Neutrophil (primary cell): ENCODE measurements around the gene CCDC191.

Experiments
- H3K27ac ChIP-seq: fragments of 200-600 bp; sonication (generic); 2 replicates; pipeline ENCODE4 v1.5.1; 2016; ENCODE audit warnings: mild to moderate bottlenecking, moderate library complexity
- H3K27me3 ChIP-seq: fragments of 200-600 bp; sonication (generic); 2 replicates; pipeline ENCODE4 v1.6.0; 2016; ENCODE audit warnings: mild to moderate bottlenecking
- H3K36me3 ChIP-seq: fragments of 200-600 bp; sonication (generic); 2 replicates; pipeline ENCODE4 v1.5.1; 2017
- H3K4me1 ChIP-seq, 2 experiments: fragments of 200-600 bp in 1 of 2; sonication (generic) in 1 of 2; 1 replicate in 1 of 2; 2 replicates in 1 of 2; pipeline versions ENCODE4 v1.5.1 to v1.6.1; 2013 to 2016; ENCODE audit warnings: low read depth in 1 of 2, low read length in 1 of 2, mild to moderate bottlenecking in 1 of 2, moderate library complexity in 1 of 2; ENCODE audit not compliant: control insufficient read depth in 1 of 2, insufficient read depth in 1 of 2
- H3K4me3 ChIP-seq, 2 experiments: fragments of 200-600 bp in 1 of 2; sonication (generic) in 1 of 2; 1 replicate in 1 of 2; 2 replicates in 1 of 2; pipeline ENCODE4 v1.5.1; 2013 to 2016; ENCODE audit warnings: low read depth in 1 of 2, low read length in 1 of 2, mild to moderate bottlenecking in 1 of 2, moderate library complexity in 1 of 2
- H3K9me3 ChIP-seq: fragments of 200-600 bp; sonication (generic); 2 replicates; pipeline ENCODE4 v1.5.1; 2016
- TF ChIP-seq, protein P1 (sequence below): fragments of 200-600 bp; sonication (generic); IDR thresholded peaks from 2 replicates; pipeline ENCODE4 v1.5.1; 2016; ENCODE audit warnings: antibody characterized with exemption

The CCDC191 gene, protein sequence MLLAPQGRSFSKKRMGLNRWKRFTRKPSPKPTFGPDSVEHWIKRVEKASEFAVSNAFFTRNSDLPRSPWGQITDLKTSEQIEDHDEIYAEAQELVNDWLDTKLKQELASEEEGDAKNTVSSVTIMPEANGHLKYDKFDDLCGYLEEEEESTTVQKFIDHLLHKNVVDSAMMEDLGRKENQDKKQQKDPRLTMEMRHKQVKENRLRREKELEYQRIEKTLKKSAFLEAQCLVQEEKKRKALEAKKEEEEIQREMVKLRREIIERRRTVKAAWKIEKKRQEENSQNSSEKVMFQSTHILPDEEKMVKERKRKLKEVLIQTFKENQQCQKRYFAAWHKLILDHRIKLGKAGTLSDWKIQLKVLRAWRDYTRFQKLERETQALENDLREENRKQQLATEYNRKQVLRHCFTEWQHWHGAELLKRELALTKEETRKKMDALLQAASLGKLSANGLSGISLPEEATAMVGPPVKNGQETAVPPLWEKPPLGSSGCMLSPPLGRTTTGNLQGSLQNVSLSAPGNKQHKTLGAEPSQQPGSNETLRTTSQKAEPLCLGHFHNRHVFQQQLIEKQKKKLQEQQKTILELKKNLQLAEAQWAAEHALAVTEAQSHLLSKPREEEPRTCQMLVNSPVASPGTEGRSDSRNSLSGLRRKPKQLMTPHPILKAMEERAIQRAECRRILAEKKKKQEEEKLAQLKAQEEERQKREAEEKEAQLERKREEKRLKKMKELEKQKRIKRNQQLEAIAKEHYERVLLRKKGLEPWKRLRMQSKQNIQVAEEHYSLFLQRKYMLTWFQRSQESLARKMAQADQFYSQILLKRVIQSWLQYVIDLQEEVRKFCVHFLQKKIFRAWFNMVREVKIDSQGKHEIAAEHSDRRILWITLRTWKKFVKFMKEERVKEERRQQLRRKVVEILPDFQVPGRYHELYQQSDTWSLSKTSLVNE

DNA sequence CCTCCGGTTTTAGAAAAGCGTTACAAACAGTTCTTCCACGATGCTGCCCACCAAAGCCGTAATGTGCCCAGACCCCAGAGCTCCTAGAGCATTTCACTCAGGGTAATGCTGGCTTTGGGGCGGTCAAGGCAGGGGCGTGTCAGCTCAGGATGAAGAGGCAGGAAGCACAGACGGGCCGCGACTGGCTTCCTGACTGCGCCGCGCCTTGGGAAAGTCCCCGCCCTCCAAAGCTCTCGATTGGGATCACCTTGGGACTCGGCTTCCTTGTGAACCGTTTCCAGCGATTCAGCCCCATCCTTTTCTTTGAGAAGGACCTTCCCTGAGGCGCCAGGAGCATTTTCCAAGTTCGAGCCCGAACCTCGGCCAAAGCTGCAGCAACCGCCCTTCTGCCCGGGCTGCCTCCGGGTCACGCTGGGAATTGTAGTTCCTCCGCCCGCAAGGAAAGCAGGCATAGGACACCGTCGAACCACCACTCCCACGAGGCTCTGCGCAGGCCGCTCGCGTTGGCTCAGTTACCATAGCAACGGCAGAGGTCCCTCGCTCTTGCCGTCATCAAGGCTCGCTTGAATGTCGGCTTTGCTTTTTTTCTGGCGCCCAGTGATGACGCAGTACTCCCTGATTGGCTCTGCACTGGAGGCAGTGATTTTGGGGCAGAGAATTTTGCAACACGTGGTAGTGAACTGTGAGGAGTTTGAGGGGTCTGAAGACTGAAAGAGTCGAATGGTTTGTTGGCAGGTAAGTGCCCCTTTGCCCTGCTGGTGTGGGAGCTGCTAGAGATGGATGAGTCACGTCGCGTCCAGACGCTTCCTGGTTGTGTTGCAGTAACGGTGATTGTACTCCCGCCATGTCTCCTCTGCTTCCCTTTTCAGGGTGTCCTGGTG lies at the start of gene CCDC191, which contains the start of gene QTRT2:
Gene CCDC191 (minus strand): TSS at position 397 of the 881 bp plus-strand sequence. CDS start 60 bp downstream, at position 337.
Gene QTRT2 (plus strand): TSS at position 608 of the 881 bp plus-strand sequence. CDS start 8,521 bp downstream, outside the sequence.
- H3K27ac ChIP-seq: peak within 1 kb of the TSS; percentile 80
- no peaks in the 10 kb centered on the region for H3K9me3 ChIP-seq
- H3K4me1 ChIP-seq: peaks cover 19 to 26% of the 10 kb centered on the region in 2 experiments
- peak within 1 kb of the TSS; percentile 79 to 100 for H3K4me3 ChIP-seq
- H3K36me3 ChIP-seq: no peaks in the 10 kb centered on the region
- TF ChIP-seq, protein P1, sequence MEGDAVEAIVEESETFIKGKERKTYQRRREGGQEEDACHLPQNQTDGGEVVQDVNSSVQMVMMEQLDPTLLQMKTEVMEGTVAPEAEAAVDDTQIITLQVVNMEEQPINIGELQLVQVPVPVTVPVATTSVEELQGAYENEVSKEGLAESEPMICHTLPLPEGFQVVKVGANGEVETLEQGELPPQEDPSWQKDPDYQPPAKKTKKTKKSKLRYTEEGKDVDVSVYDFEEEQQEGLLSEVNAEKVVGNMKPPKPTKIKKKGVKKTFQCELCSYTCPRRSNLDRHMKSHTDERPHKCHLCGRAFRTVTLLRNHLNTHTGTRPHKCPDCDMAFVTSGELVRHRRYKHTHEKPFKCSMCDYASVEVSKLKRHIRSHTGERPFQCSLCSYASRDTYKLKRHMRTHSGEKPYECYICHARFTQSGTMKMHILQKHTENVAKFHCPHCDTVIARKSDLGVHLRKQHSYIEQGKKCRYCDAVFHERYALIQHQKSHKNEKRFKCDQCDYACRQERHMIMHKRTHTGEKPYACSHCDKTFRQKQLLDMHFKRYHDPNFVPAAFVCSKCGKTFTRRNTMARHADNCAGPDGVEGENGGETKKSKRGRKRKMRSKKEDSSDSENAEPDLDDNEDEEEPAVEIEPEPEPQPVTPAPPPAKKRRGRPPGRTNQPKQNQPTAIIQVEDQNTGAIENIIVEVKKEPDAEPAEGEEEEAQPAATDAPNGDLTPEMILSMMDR: no peak
- H3K27me3 ChIP-seq: no peaks in the 10 kb centered on the region

DNA sequence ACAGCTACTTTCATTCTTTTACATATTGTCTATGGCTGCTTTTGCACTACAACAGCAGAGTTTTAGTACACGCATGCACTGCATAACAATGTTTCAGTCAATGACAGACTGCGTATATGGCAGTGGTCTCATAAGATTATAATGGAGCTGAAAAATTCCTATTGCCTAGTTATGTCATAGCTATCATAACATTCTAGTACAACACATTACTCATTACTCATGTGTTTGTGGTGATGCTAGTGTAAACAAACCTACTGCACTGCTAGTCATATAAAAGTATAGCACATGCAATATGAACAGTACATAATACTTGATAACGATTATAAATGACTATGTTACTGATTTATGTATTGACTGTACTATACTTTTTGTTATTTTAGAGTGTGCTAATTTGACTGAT lies 48.1 kb upstream of the CCDC191 start:
- TF ChIP-seq, protein P1: no peak
- Histone ChIP-seq H3K9me3 (no peaks in the 10 kb centered on the region), H3K4me1 (peaks cover 11 to 18% of the 10 kb centered on the region in 2 experiments), H3K27me3 (no peaks in the 10 kb centered on the region), H3K27ac (no peak overlapping the region), H3K4me3 (no peak overlapping the region), H3K36me3 (no peaks in the 10 kb centered on the region)

DNA sequence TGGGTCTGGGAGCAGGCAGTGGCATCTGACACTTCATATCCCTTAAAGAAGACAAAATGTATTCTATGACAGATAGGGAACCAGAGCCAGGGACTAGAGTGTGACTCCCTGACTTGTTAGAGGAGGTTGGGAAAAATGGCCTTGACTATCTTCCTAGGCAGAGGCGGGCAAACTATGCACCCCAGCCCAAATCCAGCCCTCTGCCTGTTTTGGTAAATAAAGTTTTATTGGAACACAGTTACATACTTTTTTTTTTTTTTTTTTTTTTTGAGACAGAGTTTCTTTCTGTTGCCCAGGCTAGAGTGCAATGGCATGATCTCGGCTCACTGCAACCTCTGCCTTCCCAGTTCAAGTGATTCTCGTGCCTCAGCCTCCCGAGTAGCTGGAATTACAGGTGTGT lies 47.5 kb upstream of the CCDC191 start:
- Histone ChIP-seq H3K9me3 (no peaks in the 10 kb centered on the region), H3K4me3 (no peak overlapping the region), H3K27ac (no peak overlapping the region), H3K27me3 (no peaks in the 10 kb centered on the region), H3K36me3 (no peaks in the 10 kb centered on the region), H3K4me1 (peaks cover 10 to 17% of the 10 kb centered on the region in 2 experiments)
- TF ChIP-seq, protein P1: no peak

DNA sequence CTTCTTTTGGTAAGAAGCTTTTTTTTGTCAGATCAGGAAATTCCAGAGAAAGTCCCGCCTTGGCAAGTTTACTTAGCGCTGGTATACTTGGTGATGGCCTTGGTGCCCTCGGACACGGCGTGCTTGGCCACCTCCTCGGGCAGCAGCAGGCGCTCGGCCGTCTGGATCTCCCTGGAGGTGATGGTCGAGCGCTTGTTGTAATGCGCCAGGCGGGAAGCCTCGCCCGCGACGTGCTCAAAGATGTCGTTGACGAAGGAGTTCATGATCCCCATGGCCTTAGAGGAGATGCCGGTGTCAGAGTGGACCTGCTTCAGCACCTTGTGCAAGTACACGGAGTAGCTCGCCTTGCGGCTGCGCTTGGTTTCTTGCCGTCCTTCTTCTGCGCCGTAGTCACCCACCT lies 46.9 kb upstream of the CCDC191 start:
- Histone ChIP-seq H3K9me3 (no peaks in the 10 kb centered on the region), H3K4me1 (peaks cover 10 to 14% of the 10 kb centered on the region in 2 experiments), H3K27ac (no peak overlapping the region), H3K27me3 (no peaks in the 10 kb centered on the region), H3K4me3 (no peak overlapping the region), H3K36me3 (no peaks in the 10 kb centered on the region)
- TF ChIP-seq, protein P1: no peak

DNA sequence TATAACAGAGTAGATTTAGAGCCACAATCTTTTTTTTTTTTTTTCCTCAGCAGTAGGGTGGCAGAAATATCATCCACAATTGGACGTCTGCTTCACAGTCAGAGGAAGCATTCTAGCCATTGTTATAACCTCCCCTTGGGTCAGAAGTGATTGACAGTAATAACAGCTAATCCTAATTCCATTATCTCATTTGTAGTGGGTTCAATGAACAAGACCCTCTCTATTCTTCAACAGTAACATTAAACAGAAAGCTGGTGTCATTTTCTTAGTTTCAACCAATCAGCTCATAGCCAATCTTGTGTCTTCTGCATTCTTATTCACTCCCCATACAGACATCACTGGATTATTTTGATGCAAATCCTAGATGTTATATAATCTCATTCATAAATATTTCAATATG lies 44.8 kb upstream of the CCDC191 start:
- Histone ChIP-seq H3K27ac (no peak overlapping the region), H3K27me3 (no peaks in the 10 kb centered on the region), H3K36me3 (no peaks in the 10 kb centered on the region), H3K9me3 (no peaks in the 10 kb centered on the region), H3K4me1 (peaks cover 6 to 7% of the 10 kb centered on the region in 2 experiments), H3K4me3 (no peak overlapping the region)
- TF ChIP-seq, protein P1: no peak
